Stimulated activated naive CD4-positive, alpha-beta T cell treated with Interleukin-2 at 50 U/mL for 16 hours (primary cell): ENCODE data around the gene FBLIM1.
"Not testable (repeated sequence)": the region's sequence is repeated elsewhere in the genome, so short reads cannot be mapped to it uniquely, and the experiment has no call there.

Experiments used
- DNase-seq: peaks from one replicate; lab custom pipeline; 2025; lab: John Stamatoyannopoulos, UW

The FBLIM1 gene

GRCh38 chr1:15767941-15768340 is 9.3 kb downstream of the FBLIM1 start:
- DNase-seq: no peak

- no peak for DNase-seq
These were observed 9.8 kb downstream of the FBLIM1 start for GRCh38 chr1:15768388-15768787.

- DNase-seq: no peak
These were observed 11.8 kb downstream of the FBLIM1 start for GRCh38 chr1:15770313-15770962.

- no peak for DNase-seq
These were observed 13.4 kb downstream of the FBLIM1 start for GRCh38 chr1:15771836-15772515.

GRCh38 chr1:15775706-15776105 is 17.1 kb downstream of the FBLIM1 start:
- DNase-seq: no peak

- no peak for DNase-seq
These were observed 19.5 kb downstream of the FBLIM1 start for GRCh38 chr1:15777909-15778707.

- no peak for DNase-seq
These were observed 27.1 kb downstream of the FBLIM1 start for GRCh38 chr1:15785683-15786082.

GRCh38 chr1:15786581-15786980 is 28.0 kb downstream of the FBLIM1 start:
- DNase-seq: no peak

GRCh38 chr1:15788624-15789301 is 30.2 kb downstream of the FBLIM1 start:
- no peak for DNase-seq

GRCh38 chr1:15796086-15796462 is 37.5 kb downstream of the FBLIM1 start:
- no peak for DNase-seq

- DNase-seq: no peak
These were observed 39.2 kb downstream of the FBLIM1 start for GRCh38 chr1:15797614-15798390.

GRCh38 chr1:15799004-15799867 is 40.6 kb downstream of the FBLIM1 start:
- no peak for DNase-seq

GRCh38 chr1:15799928-15800835 is 41.6 kb downstream of the FBLIM1 start:
- no peak for DNase-seq

GRCh38 chr1:15802234-15802965 is 43.8 kb downstream of the FBLIM1 start:
- DNase-seq: no peak

GRCh38 chr1:15803380-15803779 is 44.8 kb downstream of the FBLIM1 start:
- no peak for DNase-seq

GRCh38 chr1:15804060-15804459 is 45.5 kb downstream of the FBLIM1 start:
- DNase-seq: no peak

- DNase-seq: no peak
These were observed 48.5 kb downstream of the FBLIM1 start for GRCh38 chr1:15807121-15807520.

GRCh38 chr1:15807549-15807948 is 49.0 kb downstream of the FBLIM1 start, which contains the start of gene UQCRHL:
Gene UQCRHL, minus strand, starts transcription at chr1:15807649. Its CDS starts 0 bp downstream, at chr1:15807649.
- not testable (repeated sequence) for DNase-seq

GRCh38 chr1:15808955-15809354 is 50.4 kb downstream of the FBLIM1 start:
- DNase-seq: no peak
